Keratinocyte (primary cell): ENCODE results near the gene KLHL15. TPM values are rescaled to one million over a fixed set of nuclear protein-coding genes. Genes with fewer than 3 reads are reported as not detected.

Source experiments
- DNase-seq: peaks from one replicate; pipeline ENCODE4 v3.0.0-alpha.2; 2011; ENCODE audit warnings: low read depth, missing footprints, low spot score
- FAIRE-seq: peaks from 2 replicates; lab custom pipeline; 2011; peaks lifted over from hg19 to GRCh38; lab: Jason Lieb, UNC
- H2AFZ ChIP-seq: 2 replicates; pipeline ENCODE4 v1.6.0; 2012; ENCODE audit warnings: low read length, control low read depth, inconsistent platforms; ENCODE audit not compliant: control insufficient read depth
- H3K27ac ChIP-seq: 2 replicates; pipeline ENCODE4 v1.5.1; 2011; ENCODE audit warnings: low read length; ENCODE audit not compliant: control insufficient read depth, insufficient read depth
- H3K27me3 ChIP-seq: 3 replicates; pipeline ENCODE4 v1.6.0; 2011; ENCODE audit warnings: low read length; ENCODE audit not compliant: control insufficient read depth, insufficient read depth; ENCODE audit errors: extremely low read depth
- H3K36me3 ChIP-seq, 2 experiments: 2 replicates in 1 of 2; 3 replicates in 1 of 2; pipeline ENCODE4 v1.5.1; 2011; ENCODE audit warnings: low read length in 2 of 2, mild to moderate bottlenecking in 1 of 2; ENCODE audit not compliant: control insufficient read depth in 2 of 2, insufficient read depth in 2 of 2; ENCODE audit errors: extremely low read depth in 1 of 2
- H3K4me1 ChIP-seq: 3 replicates; pipeline ENCODE4 v1.5.1; 2011; ENCODE audit warnings: low read length; ENCODE audit not compliant: control insufficient read depth, insufficient read depth; ENCODE audit errors: extremely low read depth
- H3K4me2 ChIP-seq: 3 replicates; pipeline ENCODE4 v1.6.0; 2011; ENCODE audit warnings: low read depth, low read length; ENCODE audit not compliant: control insufficient read depth, insufficient read depth; ENCODE audit errors: extremely low read depth
- H3K4me3 ChIP-seq, 3 experiments: fragments of 200-600 bp in 1 of 3; sonication (generic) in 1 of 3; 2 replicates in 2 of 3; 3 replicates in 1 of 3; pipeline ENCODE4 v1.5.1; 2011 to 2016; ENCODE audit warnings: low read length in 3 of 3, mild to moderate bottlenecking in 3 of 3, control low read depth in 2 of 3, inconsistent platforms in 1 of 3, low read depth in 1 of 3, mixed read lengths in 1 of 3, mixed run types in 1 of 3, moderate library complexity in 1 of 3; ENCODE audit not compliant: control insufficient read depth in 2 of 3, insufficient read depth in 2 of 3; ENCODE audit errors: extremely low read depth in 1 of 3
- H3K79me2 ChIP-seq: 2 replicates; pipeline ENCODE4 v1.6.0; 2012; ENCODE audit warnings: low read length; ENCODE audit not compliant: control insufficient read depth, insufficient read depth
- H3K9ac ChIP-seq: 3 replicates; pipeline ENCODE4 v1.6.0; 2011; ENCODE audit warnings: low read length; ENCODE audit not compliant: control insufficient read depth, insufficient read depth; ENCODE audit errors: extremely low read depth
- H3K9me1 ChIP-seq: 3 replicates; pipeline ENCODE4 v1.6.0; 2011; ENCODE audit warnings: low read length; ENCODE audit not compliant: control insufficient read depth, insufficient read depth; ENCODE audit errors: extremely low read depth
- H3K9me3 ChIP-seq: 2 replicates; pipeline ENCODE4 v1.5.1; 2012; ENCODE audit warnings: low read depth, low read length; ENCODE audit not compliant: control insufficient read depth
- H4K20me1 ChIP-seq: 3 replicates; pipeline ENCODE4 v1.6.0; 2011; ENCODE audit warnings: low read length; ENCODE audit not compliant: control insufficient read depth, insufficient read depth; ENCODE audit errors: extremely low read depth
- EZH2 ChIP-seq: IDR thresholded peaks from one replicate; pipeline ENCODE4 v1.6.1; 2012; ENCODE audit warnings: inconsistent platforms, mild to moderate bottlenecking, low read length, moderate library complexity
- dilution Hi-C: fragments of 300-500 bp; cut with MboI; formaldehyde crosslinking; loops from one replicate; pipeline ENCODE4 v1.7.0; 2020; ENCODE audit warnings: low sequenced_read_pairs; ENCODE audit not compliant: extremely low pct_ligation_motif_present
- polyA plus RNA-seq, 5 experiments: library from polyadenylated mRNA; depleted of rRNA in 3 of 5; stranded (reverse) in 3 of 5; stranded (forward) in 1 of 5; unstranded in 1 of 5; fragments of >200 nt; gene quantifications; 1 replicate in 1 of 5; 2 replicates in 3 of 5; 3 replicates in 1 of 5; pipeline versions ENCODE4 v1.2.1 to v1.2.3, GENCODE V29; 2011 to 2012; ENCODE audit warnings: missing spikeins in 2 of 5, low read depth in 1 of 5, low replicate concordance in 1 of 5
- TF ChIP-seq, protein P1 (sequence below), 3 experiments: IDR thresholded peaks in 1 of 3; conservative IDR thresholded peaks in 1 of 3; optimal IDR thresholded peaks in 1 of 3; 2 replicates in 2 of 3; 3 replicates in 1 of 3; pipeline versions ENCODE3 to v1.5.1; 2011; ENCODE audit warnings: low read length in 3 of 3, mild to moderate bottlenecking in 3 of 3, moderate library complexity in 2 of 3, control low read depth in 1 of 3, inconsistent platforms in 1 of 3; ENCODE audit not compliant: insufficient read depth in 2 of 3; ENCODE audit errors: extremely low read depth in 1 of 3

KLHL15 gene
- polyA plus RNA-seq, 1 donor (not counting 4 experiments of a cell fraction or from before 2014, with no cell fraction given): 3.4 TPM

DNA sequence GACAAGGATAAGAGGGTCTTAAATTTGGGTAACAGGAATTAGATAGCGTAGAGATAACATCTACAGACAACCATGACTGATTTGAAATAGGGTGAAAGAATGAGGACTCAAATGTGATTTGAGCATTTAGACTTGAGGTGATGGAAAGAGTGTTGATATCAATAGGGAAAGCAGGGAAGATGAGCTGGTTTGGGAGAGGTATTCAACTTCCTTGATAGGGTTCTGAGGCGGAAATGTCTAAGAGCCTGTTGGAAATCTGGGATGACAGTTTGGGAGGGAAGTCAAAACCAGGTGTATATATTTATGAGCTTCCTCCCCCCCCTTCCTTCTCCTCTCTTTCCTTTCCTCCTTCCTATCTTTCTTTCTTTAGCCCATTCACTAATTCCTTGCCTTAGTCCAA, 36.5 kb downstream of the KLHL15 start:
- Histone ChIP-seq H3K36me3 (no peaks in the 10 kb centered on the region), H3K9me3 (no peaks in the 10 kb centered on the region), H2AFZ (no peak overlapping the region), H3K27me3 (no peaks in the 10 kb centered on the region), H3K4me3 (no peak overlapping the region), H3K79me2 (no peaks in the 10 kb centered on the region), H3K4me2 (no peak overlapping the region), H3K9me1 (no peaks in the 10 kb centered on the region), H3K27ac (no peak overlapping the region), H4K20me1 (no peaks in the 10 kb centered on the region), H3K4me1 (no peaks in the 10 kb centered on the region), H3K9ac (no peak overlapping the region)
- FAIRE-seq: no peak
- dilution Hi-C loops: no loop called here
- no peak for DNase-seq
- TF ChIP-seq EZH2: no peak
- TF ChIP-seq, protein P1, sequence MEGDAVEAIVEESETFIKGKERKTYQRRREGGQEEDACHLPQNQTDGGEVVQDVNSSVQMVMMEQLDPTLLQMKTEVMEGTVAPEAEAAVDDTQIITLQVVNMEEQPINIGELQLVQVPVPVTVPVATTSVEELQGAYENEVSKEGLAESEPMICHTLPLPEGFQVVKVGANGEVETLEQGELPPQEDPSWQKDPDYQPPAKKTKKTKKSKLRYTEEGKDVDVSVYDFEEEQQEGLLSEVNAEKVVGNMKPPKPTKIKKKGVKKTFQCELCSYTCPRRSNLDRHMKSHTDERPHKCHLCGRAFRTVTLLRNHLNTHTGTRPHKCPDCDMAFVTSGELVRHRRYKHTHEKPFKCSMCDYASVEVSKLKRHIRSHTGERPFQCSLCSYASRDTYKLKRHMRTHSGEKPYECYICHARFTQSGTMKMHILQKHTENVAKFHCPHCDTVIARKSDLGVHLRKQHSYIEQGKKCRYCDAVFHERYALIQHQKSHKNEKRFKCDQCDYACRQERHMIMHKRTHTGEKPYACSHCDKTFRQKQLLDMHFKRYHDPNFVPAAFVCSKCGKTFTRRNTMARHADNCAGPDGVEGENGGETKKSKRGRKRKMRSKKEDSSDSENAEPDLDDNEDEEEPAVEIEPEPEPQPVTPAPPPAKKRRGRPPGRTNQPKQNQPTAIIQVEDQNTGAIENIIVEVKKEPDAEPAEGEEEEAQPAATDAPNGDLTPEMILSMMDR (optimal IDR thresholded peaks at IDR 0.05 in 1 of 3, IDR thresholded peaks at IDR 0.05 in 1 of 3, conservative IDR thresholded peaks at IDR 0.05 in 1 of 3; ENCODE audit: extremely low read depth in 1 of 3, insufficient read depth in 2 of 3, low read length in 3 of 3): no peak

DNA sequence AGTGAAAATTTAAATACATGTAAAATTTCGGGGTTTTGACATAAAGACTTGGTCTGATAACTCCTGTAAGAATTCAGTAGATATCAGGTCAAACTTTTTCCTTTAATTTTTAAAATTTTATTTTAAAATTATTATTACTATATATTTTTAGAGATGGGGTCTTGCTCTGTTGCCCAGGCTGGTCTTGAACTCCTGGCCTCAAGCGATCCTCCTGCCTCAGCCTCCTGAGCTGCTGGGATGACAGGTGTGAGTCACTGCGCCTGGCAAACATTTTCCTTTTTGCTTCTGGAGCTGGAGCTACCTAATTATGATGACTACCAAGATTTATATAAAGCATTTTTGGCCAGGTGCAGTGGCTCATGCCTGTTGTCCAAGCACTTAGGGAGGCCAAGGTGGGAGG, 37.3 kb downstream of the KLHL15 start:
- Histone ChIP-seq H4K20me1 (no peaks in the 10 kb centered on the region), H3K4me1 (no peaks in the 10 kb centered on the region), H3K9me3 (no peaks in the 10 kb centered on the region), H3K27ac (no peak overlapping the region), H3K4me2 (no peak overlapping the region), H3K36me3 (no peaks in the 10 kb centered on the region), H3K27me3 (no peaks in the 10 kb centered on the region), H3K9ac (no peak overlapping the region), H2AFZ (no peak overlapping the region), H3K79me2 (no peaks in the 10 kb centered on the region), H3K4me3 (no peak overlapping the region), H3K9me1 (no peaks in the 10 kb centered on the region)
- dilution Hi-C loops: no loop called here
- DNase-seq (no peak), FAIRE-seq (no peak)
- no peak for TF ChIP-seq EZH2

DNA sequence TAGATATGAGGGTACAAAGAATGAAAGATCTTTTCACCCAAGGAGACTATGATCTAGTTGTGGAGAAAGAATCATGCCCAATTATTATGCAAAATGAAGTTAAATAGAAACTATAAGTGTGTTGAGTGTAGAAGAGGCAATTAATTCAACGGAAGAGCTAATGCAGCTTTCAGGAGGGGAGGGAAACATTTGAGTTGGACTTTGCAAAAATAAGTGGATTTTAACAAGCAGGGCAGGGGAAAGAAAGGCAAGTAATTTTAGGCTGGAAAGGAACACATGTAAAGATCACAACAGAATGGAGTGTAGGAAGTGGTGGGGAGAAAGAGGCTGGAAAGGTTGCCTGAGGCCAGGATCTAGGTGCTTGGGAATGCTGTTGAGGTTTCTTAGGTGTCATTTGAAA, 44.1 kb downstream of the KLHL15 start:
- no peaks in the 10 kb centered on the region for H3K36me3 ChIP-seq
- H3K9ac ChIP-seq: no peak overlapping the region
- no peak for TF ChIP-seq EZH2
- TF ChIP-seq, protein P1 (optimal IDR thresholded peaks at IDR 0.05 in 1 of 3, IDR thresholded peaks at IDR 0.05 in 1 of 3, conservative IDR thresholded peaks at IDR 0.05 in 1 of 3; ENCODE audit: extremely low read depth in 1 of 3, insufficient read depth in 2 of 3, low read length in 3 of 3): no peak
- dilution Hi-C loops: no loop called here
- FAIRE-seq: no peak
- no peak overlapping the region for H2AFZ ChIP-seq
- no peak for DNase-seq
- no peak overlapping the region for H3K4me3 ChIP-seq
- H3K27me3 ChIP-seq: no peaks in the 10 kb centered on the region
- H3K4me1 ChIP-seq: no peaks in the 10 kb centered on the region
- no peaks in the 10 kb centered on the region for H3K79me2 ChIP-seq
- no peaks in the 10 kb centered on the region for H4K20me1 ChIP-seq
- no peak overlapping the region for H3K4me2 ChIP-seq
- H3K9me3 ChIP-seq: no peaks in the 10 kb centered on the region
- H3K27ac ChIP-seq: no peak overlapping the region
- H3K9me1 ChIP-seq: no peaks in the 10 kb centered on the region
